Measurements from ENCODE around the gene KIAA1328. TPM values are rescaled to one million over a fixed set of nuclear protein-coding genes. Genes with fewer than 3 reads are reported as not detected.

The KIAA1328 gene
- total RNA-seq, 6 donors from 2014 or later: 10.6 to 66.0 (median 28.8) TPM

- DNase-seq: no peak
- TF ChIP-seq POLR2AphosphoS5 (IDR thresholded peaks at IDR 0.05): no peak
- no peak for TF ChIP-seq POLR2A (IDR thresholded peaks at IDR 0.05)
- no peak for TF ChIP-seq CTCF (IDR thresholded peaks at IDR 0.05)
- TF ChIP-seq EP300 (IDR thresholded peaks at IDR 0.05): no peak
- Histone ChIP-seq H3K4me3 (no peak overlapping the region), H3K36me3 (no peaks in the 10 kb centered on the region), H3K27ac (no peak overlapping the region), H3K9me3 (no peaks in the 10 kb centered on the region), H3K4me1 (no peaks in the 10 kb centered on the region), H3K27me3 (no peaks in the 10 kb centered on the region)
- WGBS, 2 donors: 53 to 81% methylated on average over 1 of the region's 1 CpG
- no peak for ATAC-seq (ENCODE audit: low FRiP score in 2 of 2)
These were observed 84.0 kb downstream of the KIAA1328 start for GRCh38 chr18:36912887-36913286.

- no peak overlapping the region for H3K4me3 ChIP-seq
- no peaks in the 10 kb centered on the region for H3K4me1 ChIP-seq
- ATAC-seq (ENCODE audit: low FRiP score in 2 of 2) (no peak), DNase-seq (no peak)
- H3K36me3 ChIP-seq: no peaks in the 10 kb centered on the region
- no peaks in the 10 kb centered on the region for H3K9me3 ChIP-seq
- H3K27ac ChIP-seq: no peak overlapping the region
- no peaks in the 10 kb centered on the region for H3K27me3 ChIP-seq
- TF ChIP-seq CTCF (IDR thresholded peaks at IDR 0.05): no peak
- no peak for TF ChIP-seq EP300 (IDR thresholded peaks at IDR 0.05)
- TF ChIP-seq POLR2AphosphoS5 (IDR thresholded peaks at IDR 0.05): no peak
- TF ChIP-seq POLR2A (IDR thresholded peaks at IDR 0.05): no peak
- WGBS, 2 donors: 87 to 91% methylated on average over 3 of the region's 3 CpGs
These were observed 89.0 kb downstream of the KIAA1328 start for GRCh38 chr18:36917907-36918306.

GRCh38 chr18:36929601-36930000 lies 100.7 kb downstream of the KIAA1328 start:
- Histone ChIP-seq H3K4me1 (no peaks in the 10 kb centered on the region), H3K4me3 (no peak overlapping the region), H3K36me3 (peaks cover 0 to 5% (median 0%) of the 10 kb centered on the region in 4 donors), H3K27me3 (no peaks in the 10 kb centered on the region), H3K27ac (no peak overlapping the region), H3K9me3 (no peaks in the 10 kb centered on the region)
- DNase-seq (no peak), ATAC-seq (ENCODE audit: low FRiP score in 2 of 2) (no peak)
- WGBS, 2 donors: 79 to 87% methylated on average over 2 of the region's 2 CpGs
- TF ChIP-seq CTCF (IDR thresholded peaks at IDR 0.05) (no peak), POLR2AphosphoS5 (IDR thresholded peaks at IDR 0.05) (no peak), POLR2A (IDR thresholded peaks at IDR 0.05) (no peak), EP300 (IDR thresholded peaks at IDR 0.05) (no peak)

GRCh38 chr18:36931106-36931505 lies 102.2 kb downstream of the KIAA1328 start:
- Histone ChIP-seq H3K36me3 (peaks cover 0 to 5% (median 0%) of the 10 kb centered on the region in 4 donors), H3K4me1 (no peaks in the 10 kb centered on the region), H3K27me3 (no peaks in the 10 kb centered on the region), H3K9me3 (no peaks in the 10 kb centered on the region), H3K27ac (no peak overlapping the region), H3K4me3 (no peak overlapping the region)
- no peak for DNase-seq
- TF ChIP-seq POLR2A (IDR thresholded peaks at IDR 0.05) (no peak), POLR2AphosphoS5 (IDR thresholded peaks at IDR 0.05) (no peak), EP300 (IDR thresholded peaks at IDR 0.05) (no peak), CTCF (IDR thresholded peaks at IDR 0.05) (no peak)
- WGBS, 2 donors: 95% methylated on average over 4 of the region's 4 CpGs
- no peak for ATAC-seq (ENCODE audit: low FRiP score in 2 of 2)

- Histone ChIP-seq H3K9me3 (peaks cover 0 to 8% (median under 1%) of the 10 kb centered on the region in 4 donors), H3K4me3 (no peak overlapping the region), H3K36me3 (peaks cover 0 to 5% (median 0%) of the 10 kb centered on the region in 4 donors), H3K27me3 (no peaks in the 10 kb centered on the region), H3K27ac (no peak overlapping the region), H3K4me1 (no peaks in the 10 kb centered on the region)
- no peak for DNase-seq
- no peak for TF ChIP-seq POLR2A (IDR thresholded peaks at IDR 0.05)
- TF ChIP-seq CTCF (IDR thresholded peaks at IDR 0.05): no peak
- TF ChIP-seq POLR2AphosphoS5 (IDR thresholded peaks at IDR 0.05): no peak
- no peak for TF ChIP-seq EP300 (IDR thresholded peaks at IDR 0.05)
- no peak for ATAC-seq (ENCODE audit: low FRiP score in 2 of 2)
- WGBS, 2 donors: 95% methylated on average over 2 of the region's 2 CpGs; no CpG with 5 or more reads in 1 of the 2 donors
These were observed 104.6 kb downstream of the KIAA1328 start for GRCh38 chr18:36933552-36933951.

Data from upper lobe of left lung (tissue), 6 donors.